Measurements from ENCODE around the gene PRIM2.
"Not testable (repeated sequence)": the region's sequence is repeated elsewhere in the genome, so short reads cannot be mapped to it uniquely, and the experiment has no call there.

- TF ChIP-seq, protein P1, sequence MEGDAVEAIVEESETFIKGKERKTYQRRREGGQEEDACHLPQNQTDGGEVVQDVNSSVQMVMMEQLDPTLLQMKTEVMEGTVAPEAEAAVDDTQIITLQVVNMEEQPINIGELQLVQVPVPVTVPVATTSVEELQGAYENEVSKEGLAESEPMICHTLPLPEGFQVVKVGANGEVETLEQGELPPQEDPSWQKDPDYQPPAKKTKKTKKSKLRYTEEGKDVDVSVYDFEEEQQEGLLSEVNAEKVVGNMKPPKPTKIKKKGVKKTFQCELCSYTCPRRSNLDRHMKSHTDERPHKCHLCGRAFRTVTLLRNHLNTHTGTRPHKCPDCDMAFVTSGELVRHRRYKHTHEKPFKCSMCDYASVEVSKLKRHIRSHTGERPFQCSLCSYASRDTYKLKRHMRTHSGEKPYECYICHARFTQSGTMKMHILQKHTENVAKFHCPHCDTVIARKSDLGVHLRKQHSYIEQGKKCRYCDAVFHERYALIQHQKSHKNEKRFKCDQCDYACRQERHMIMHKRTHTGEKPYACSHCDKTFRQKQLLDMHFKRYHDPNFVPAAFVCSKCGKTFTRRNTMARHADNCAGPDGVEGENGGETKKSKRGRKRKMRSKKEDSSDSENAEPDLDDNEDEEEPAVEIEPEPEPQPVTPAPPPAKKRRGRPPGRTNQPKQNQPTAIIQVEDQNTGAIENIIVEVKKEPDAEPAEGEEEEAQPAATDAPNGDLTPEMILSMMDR (IDR thresholded peaks at IDR 0.05; ENCODE audit: low read length), result not testable (repeated sequence)
- TF ChIP-seq EZH2 (IDR thresholded peaks at IDR 0.05; ENCODE audit: borderline replicate concordance, low read length), result not testable (repeated sequence)
Observed at GRCh38 chr6:57346715-57347114, 29.3 kb downstream of the PRIM2 start.
